Kidney epithelial cell (primary cell): ENCODE measurements around the gene AFF2. TPM values are rescaled to one million over a fixed set of nuclear protein-coding genes. Genes with fewer than 3 reads are reported as not detected.

ENCODE experiments used
- DNase-seq: peaks from one replicate; pipeline ENCODE4 v3.0.0-alpha.2; 2010; ENCODE audit warnings: low read depth
- H3K27me3 ChIP-seq: 2 replicates; pipeline ENCODE4 v1.6.0; 2011; ENCODE audit warnings: low read length; ENCODE audit not compliant: control insufficient read depth, insufficient read depth
- H3K36me3 ChIP-seq: 2 replicates; pipeline ENCODE4 v1.5.1; 2011; ENCODE audit warnings: low read length; ENCODE audit not compliant: control insufficient read depth, insufficient read depth
- H3K4me3 ChIP-seq: 2 replicates; pipeline ENCODE4 v1.5.1; 2011; ENCODE audit warnings: low read depth, mild to moderate bottlenecking, control low read depth, low read length
- total RNA-seq: library from RNA; depleted of rRNA; stranded (reverse); fragments of >200 nt; gene quantifications from 2 replicates; pipeline ENCODE4 v1.2.3, GENCODE V29; 2015
- TF ChIP-seq, protein P1 (sequence below): IDR thresholded peaks from 2 replicates; pipeline ENCODE4 v1.5.1; 2011; ENCODE audit warnings: mild to moderate bottlenecking, moderate library complexity, low read length, control low read depth, inconsistent platforms; ENCODE audit not compliant: insufficient read depth, poor library complexity, severe bottlenecking

AFF2 gene
- total RNA-seq, 1 donor from 2014 or later: 1.3 TPM

DNA sequence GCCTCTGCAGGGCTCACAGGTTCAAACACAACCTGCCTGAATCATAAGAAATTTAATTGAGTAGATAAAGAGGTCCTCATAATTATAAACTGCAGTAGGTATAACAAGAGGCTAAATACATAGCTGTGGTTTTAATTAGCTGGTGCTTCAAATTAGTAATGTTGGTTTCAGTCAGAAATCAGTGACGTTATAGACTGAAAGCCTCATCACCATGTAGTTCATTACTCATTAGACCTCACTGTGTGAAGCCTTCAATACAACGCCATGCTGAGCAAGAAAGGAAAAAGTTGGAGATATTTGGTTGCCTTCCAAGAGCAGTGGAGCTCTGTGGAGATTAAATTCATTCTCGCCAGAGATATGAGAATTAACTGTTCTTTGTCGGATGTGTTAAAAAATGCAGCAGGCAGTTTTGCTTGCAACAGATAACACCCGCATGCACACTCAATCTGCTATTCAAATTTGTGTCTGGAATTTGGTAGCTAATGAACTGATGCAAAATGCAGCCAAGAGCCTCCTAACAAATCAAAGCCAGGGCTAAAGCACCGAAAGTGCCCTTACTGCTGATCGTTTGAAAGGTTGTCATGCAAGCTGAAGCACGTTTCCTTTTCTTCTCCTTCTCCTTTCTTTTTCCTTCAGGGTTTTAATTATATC lies 148.9 kb downstream of the AFF2 start:
- TF ChIP-seq, protein P1, sequence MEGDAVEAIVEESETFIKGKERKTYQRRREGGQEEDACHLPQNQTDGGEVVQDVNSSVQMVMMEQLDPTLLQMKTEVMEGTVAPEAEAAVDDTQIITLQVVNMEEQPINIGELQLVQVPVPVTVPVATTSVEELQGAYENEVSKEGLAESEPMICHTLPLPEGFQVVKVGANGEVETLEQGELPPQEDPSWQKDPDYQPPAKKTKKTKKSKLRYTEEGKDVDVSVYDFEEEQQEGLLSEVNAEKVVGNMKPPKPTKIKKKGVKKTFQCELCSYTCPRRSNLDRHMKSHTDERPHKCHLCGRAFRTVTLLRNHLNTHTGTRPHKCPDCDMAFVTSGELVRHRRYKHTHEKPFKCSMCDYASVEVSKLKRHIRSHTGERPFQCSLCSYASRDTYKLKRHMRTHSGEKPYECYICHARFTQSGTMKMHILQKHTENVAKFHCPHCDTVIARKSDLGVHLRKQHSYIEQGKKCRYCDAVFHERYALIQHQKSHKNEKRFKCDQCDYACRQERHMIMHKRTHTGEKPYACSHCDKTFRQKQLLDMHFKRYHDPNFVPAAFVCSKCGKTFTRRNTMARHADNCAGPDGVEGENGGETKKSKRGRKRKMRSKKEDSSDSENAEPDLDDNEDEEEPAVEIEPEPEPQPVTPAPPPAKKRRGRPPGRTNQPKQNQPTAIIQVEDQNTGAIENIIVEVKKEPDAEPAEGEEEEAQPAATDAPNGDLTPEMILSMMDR: no peak
- DNase-seq: no peak
- Histone ChIP-seq H3K36me3 (no peaks in the 10 kb centered on the region), H3K27me3 (no peaks in the 10 kb centered on the region), H3K4me3 (no peak overlapping the region)

DNA sequence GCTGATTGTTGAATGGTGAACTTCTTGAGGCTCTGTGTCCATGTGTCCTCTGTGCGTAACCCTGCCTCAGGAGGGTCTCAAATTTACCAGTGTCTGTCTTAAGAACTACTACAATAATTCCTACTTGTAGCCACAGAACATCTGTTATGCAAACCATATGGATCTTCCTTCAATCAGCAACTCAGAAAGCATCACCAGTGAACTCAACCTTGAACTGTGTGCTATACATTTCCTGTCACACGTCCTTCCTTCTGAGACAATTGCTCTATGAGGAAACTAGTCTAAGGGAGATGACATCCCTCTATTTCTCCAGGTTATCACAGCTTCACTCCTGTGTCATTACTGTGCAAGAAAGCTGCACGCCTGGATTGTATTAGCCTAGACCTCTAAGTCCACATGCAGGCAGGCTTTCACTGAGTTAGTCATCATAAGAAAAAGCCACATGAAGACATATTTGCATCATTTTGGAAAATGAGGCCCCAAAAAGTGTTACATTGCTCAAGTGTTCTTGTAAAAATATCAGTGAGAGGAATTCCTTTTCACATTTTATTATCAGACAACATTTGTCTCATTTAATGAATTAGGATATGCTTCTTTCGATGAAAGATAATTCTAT lies 157.8 kb downstream of the AFF2 start:
- TF ChIP-seq, protein P1: no peak
- Histone ChIP-seq H3K27me3 (no peaks in the 10 kb centered on the region), H3K36me3 (no peaks in the 10 kb centered on the region), H3K4me3 (no peak overlapping the region)
- DNase-seq: no peak

DNA sequence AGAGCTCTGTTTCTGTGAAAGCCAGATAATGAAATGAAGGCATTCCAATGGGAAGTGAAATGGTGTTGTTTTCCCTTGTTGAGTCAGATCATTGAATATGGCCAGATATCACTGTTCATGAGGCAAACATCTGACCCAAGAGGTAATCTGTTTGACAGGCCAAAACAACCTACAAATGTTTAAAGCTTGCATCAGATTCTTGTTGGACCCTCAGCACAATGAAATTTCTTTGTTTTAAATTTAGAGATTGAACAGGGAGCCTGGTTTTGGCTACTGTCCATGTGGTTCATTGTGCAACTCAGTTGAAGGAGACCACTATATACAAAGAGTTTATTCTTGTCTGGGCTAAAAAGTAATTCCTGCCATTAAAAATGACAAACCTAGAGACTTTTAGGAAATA lies 159.1 kb downstream of the AFF2 start:
- DNase-seq: no peak
- H3K36me3 ChIP-seq: no peaks in the 10 kb centered on the region

DNA sequence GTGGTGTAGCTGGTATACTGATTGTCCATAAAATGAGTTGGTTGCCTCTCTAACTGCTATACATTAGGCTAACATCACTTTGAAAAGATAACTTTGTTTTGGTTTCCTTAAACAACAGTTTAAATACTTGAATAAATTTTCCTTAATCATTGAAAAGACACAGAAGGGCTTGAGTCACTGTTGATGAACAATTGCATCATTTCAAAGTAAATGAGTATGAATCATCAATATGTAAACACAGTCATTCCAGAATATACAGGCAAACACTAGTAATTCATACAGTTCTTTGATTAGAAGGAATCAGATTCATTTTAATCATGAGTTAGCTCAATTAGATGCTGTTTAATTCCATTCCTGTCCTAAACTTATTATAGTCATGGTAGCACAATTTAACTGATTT lies 160.6 kb downstream of the AFF2 start:
- H3K27me3 ChIP-seq: no peaks in the 10 kb centered on the region
- TF ChIP-seq, protein P1: no peak
- DNase-seq: no peak
- H3K36me3 ChIP-seq: no peaks in the 10 kb centered on the region
- no peak overlapping the region for H3K4me3 ChIP-seq

More for the DNA sequence above, 159.1 kb downstream of the AFF2 start:
- Histone ChIP-seq H3K4me3 (no peak overlapping the region), H3K27me3 (no peaks in the 10 kb centered on the region)
- TF ChIP-seq, protein P1: no peak

DNA sequence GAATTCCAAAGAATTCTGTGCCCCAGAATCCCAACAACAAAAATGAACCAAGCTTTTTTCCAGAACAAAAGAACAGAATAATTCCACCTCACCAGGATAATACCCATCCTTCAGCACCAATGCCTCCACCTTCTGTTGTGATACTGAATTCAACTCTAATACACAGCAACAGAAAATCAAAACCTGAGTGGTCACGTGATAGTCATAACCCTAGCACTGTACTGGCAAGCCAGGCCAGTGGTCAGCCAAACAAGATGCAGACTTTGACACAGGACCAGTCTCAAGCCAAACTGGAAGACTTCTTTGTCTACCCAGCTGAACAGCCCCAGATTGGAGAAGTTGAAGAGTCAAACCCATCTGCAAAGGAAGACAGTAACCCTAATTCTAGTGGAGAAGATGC lies 161.6 kb downstream of the AFF2 start:
- Histone ChIP-seq H3K36me3 (no peaks in the 10 kb centered on the region), H3K4me3 (no peak overlapping the region), H3K27me3 (no peaks in the 10 kb centered on the region)
- TF ChIP-seq, protein P1: no peak
- no peak for DNase-seq

DNA sequence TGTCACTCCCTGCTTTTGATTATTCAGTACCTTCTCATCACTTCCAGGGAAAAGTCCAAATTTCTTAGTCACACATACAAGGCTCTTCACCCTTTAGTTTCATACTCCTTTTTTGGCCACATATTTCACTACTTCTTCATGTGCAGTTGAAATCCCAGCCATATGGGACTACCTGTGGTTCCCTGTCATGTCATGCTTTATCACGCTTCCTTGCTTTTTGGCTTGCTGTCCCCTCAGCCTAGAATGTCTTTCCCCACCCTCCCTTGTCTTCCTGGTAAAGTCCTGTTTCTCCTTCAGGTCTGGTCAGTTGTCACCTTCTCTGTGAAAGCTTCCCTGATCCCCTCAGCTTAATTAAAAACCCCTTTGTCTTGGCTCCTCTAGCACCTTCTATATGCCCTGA lies 163.8 kb downstream of the AFF2 start:
- no peak overlapping the region for H3K4me3 ChIP-seq
- no peaks in the 10 kb centered on the region for H3K36me3 ChIP-seq
- TF ChIP-seq, protein P1: no peak
- H3K27me3 ChIP-seq: no peaks in the 10 kb centered on the region
- no peak for DNase-seq
